ENCODE measurements around the gene CLASRP. TPM values are rescaled to one million over a fixed set of nuclear protein-coding genes. Genes with fewer than 3 reads are reported as not detected.
A peak's percentile ranks its signal among the peaks of the same experiment; 100 is the strongest.

The CLASRP gene
- total RNA-seq, 2 donors from 2014 or later = 67.1 to 90.3 TPM

- Histone ChIP-seq H3K4me3 (ENCODE audit: low read length) (no peak overlapping the region), H3K9me3 (ENCODE audit: control insufficient read depth, low read length) (no peaks in the 10 kb centered on the region), H3K9ac (ENCODE audit: extremely low read depth, low read length, poor library complexity, severe bottlenecking) (no peak overlapping the region), H3K36me3 (ENCODE audit: control insufficient read depth, insufficient read depth, low read length) (peaks cover 16% of the 10 kb centered on the region), H3K27me3 (ENCODE audit: control insufficient read depth, insufficient read depth, low read length, poor library complexity, severe bottlenecking) (no peaks in the 10 kb centered on the region), H3K27ac (ENCODE audit: low read depth, low read length) (no peak overlapping the region), H3K4me1 (ENCODE audit: control insufficient read depth, insufficient read depth, low read length) (no peaks in the 10 kb centered on the region)
- Mint-ChIP-seq H3K27ac (no peak overlapping the region), H3K9me3 (no peaks in the 10 kb centered on the region), H3K4me3 (no peak overlapping the region), H3K4me1 (peaks cover 2% of the 10 kb centered on the region), H3K27me3 (ENCODE audit: insufficient read depth) (no peaks in the 10 kb centered on the region), H3K36me3 (ENCODE audit: low read depth) (peaks cover 18% of the 10 kb centered on the region)
- WGBS, 2 experiments (ENCODE audit: insufficient coverage in 1 of 2, insufficient read length in 1 of 2) = 95 to 99% methylated on average over 19 to 42 of the region's 42 CpGs
- no peak for TF ChIP-seq CTCF (conservative IDR thresholded peaks at IDR 0.05)
- no peak for DNase-seq
Observed at GRCh38 chr19:45011959-45012358, 26.9 kb upstream of the CLASRP start.

GRCh38 chr19:45016388-45017314 lies 22.2 kb upstream of the CLASRP start:
- Histone ChIP-seq H3K9ac (ENCODE audit: extremely low read depth, low read length, poor library complexity, severe bottlenecking) (no peak overlapping the region), H3K9me3 (ENCODE audit: control insufficient read depth, low read length) (no peaks in the 10 kb centered on the region), H3K4me3 (ENCODE audit: low read length) (no peak overlapping the region), H3K4me1 (ENCODE audit: control insufficient read depth, insufficient read depth, low read length) (no peaks in the 10 kb centered on the region), H3K27ac (ENCODE audit: low read depth, low read length) (no peak overlapping the region), H3K27me3 (ENCODE audit: control insufficient read depth, insufficient read depth, low read length, poor library complexity, severe bottlenecking) (no peaks in the 10 kb centered on the region), H3K36me3 (ENCODE audit: control insufficient read depth, insufficient read depth, low read length) (peaks cover 14% of the 10 kb centered on the region)
- no peaks in the 10 kb centered on the region for H3K9me3 Mint-ChIP-seq
- H3K36me3 Mint-ChIP-seq (ENCODE audit: low read depth) = peaks cover 12% of the 10 kb centered on the region
- peak; percentile 87 for TF ChIP-seq CTCF (conservative IDR thresholded peaks at IDR 0.05)
- no peaks in the 10 kb centered on the region for H3K27me3 Mint-ChIP-seq (ENCODE audit: insufficient read depth)
- no peak overlapping the region for H3K4me3 Mint-ChIP-seq
- peak overlapping the region; percentile 61 for H3K27ac Mint-ChIP-seq
- 84 to 86% methylated on average over 10 to 13 of the region's 13 CpGs for WGBS, 2 experiments (ENCODE audit: insufficient coverage in 1 of 2, insufficient read length in 1 of 2)
- peak; percentile 92 for DNase-seq
- H3K4me1 Mint-ChIP-seq = peaks cover 2% of the 10 kb centered on the region

GRCh38 chr19:45019187-45019586 lies 19.7 kb upstream of the CLASRP start:
- Mint-ChIP-seq H3K4me3 (no peak overlapping the region), H3K27me3 (ENCODE audit: insufficient read depth) (no peaks in the 10 kb centered on the region), H3K9me3 (no peaks in the 10 kb centered on the region), H3K27ac (no peak overlapping the region), H3K4me1 (peaks cover 2% of the 10 kb centered on the region), H3K36me3 (ENCODE audit: low read depth) (peaks cover 17% of the 10 kb centered on the region)
- no peak for DNase-seq
- peaks cover 10% of the 10 kb centered on the region for H3K36me3 ChIP-seq (ENCODE audit: control insufficient read depth, insufficient read depth, low read length)
- no peak overlapping the region for H3K27ac ChIP-seq (ENCODE audit: low read depth, low read length)
- WGBS, 2 experiments (ENCODE audit: insufficient coverage in 1 of 2, insufficient read length in 1 of 2) = 81 to 91% methylated on average over 2 of the region's 2 CpGs
- no peak overlapping the region for H3K4me3 ChIP-seq (ENCODE audit: low read length)
- H3K4me1 ChIP-seq (ENCODE audit: control insufficient read depth, insufficient read depth, low read length) = no peaks in the 10 kb centered on the region
- no peaks in the 10 kb centered on the region for H3K27me3 ChIP-seq (ENCODE audit: control insufficient read depth, insufficient read depth, low read length, poor library complexity, severe bottlenecking)
- H3K9me3 ChIP-seq (ENCODE audit: control insufficient read depth, low read length) = no peaks in the 10 kb centered on the region
- no peak for TF ChIP-seq CTCF (conservative IDR thresholded peaks at IDR 0.05)
- no peak overlapping the region for H3K9ac ChIP-seq (ENCODE audit: extremely low read depth, low read length, poor library complexity, severe bottlenecking)

Data from endodermal cell (in vitro differentiated cells).